Inflammatory macrophage treated with lipopolysaccharide for 4 hours (primary cell): ENCODE results near the gene ADO.

Source experiments
- DNase-seq: peaks from one replicate; pipeline ENCODE4 v3.0.0-alpha.2; 2020

Gene ADO

DNA sequence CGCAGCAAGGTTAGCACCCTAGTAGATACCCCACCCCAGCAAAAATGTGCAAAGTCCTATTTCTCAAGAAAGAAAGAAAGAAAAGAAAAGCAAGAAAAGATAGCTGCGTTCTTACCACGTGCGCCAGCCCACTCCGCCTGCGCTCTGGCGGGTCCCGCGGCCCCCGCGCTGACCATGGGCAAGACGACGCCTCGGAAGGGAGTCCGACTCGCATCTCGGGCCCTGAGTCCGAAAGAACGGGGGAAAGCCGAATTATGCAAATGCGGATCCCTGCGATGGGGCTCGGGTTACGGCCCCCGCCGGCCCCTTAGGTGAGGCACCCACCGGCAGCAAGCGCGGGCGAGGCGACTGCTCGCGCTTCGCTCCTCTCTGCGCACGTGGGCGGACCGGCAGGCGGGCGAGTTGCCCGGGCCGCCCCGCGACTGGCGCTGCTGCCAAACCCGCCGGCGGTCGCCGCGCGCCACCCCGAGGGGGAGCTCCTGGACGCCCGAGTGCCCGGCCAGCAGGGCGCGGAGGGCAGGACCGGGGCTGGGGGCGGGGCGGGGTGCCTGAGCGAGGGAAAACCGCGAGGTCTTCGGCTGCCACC lies 14.0 kb downstream of the ADO start:
- DNase-seq, result peak; percentile 65

DNA sequence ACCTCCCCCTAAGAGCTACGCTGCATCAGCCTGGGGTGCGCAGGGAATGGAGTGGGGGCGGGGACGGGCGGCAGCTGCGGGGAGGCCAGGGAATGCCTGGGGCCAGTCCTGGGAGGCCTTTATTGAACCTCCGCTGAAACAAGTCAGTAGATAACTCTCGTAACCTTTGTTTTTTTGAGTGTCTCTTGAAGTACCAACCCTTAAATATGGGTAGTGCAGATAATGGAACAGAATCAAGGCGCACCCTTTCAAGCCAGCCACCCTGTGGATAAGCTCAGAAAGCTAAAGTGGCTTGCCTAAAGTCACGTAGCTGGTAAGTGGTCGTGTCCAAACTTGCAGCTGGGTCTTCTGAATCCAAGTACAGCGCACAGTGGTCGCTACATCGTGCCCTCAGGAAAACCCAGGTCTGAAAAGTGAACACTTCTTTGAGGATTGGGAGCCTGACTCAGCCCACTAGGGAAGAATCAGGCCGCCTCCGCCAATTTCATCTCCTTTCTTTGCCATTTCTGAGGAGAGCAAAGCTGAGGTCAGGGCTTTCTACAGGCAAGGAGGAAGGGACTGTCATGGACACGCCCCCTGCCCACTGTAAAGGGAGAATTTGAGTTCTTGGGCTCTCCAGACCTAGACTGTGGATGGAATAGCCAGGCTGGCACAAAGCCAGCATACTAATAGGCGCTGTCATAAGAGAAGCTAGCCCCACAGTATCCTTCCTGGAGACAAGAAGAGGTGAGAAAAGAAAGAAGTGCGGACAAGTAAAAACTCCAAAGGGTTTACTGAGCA lies 14.8 kb downstream of the ADO start:
- DNase-seq, result no peak

DNA sequence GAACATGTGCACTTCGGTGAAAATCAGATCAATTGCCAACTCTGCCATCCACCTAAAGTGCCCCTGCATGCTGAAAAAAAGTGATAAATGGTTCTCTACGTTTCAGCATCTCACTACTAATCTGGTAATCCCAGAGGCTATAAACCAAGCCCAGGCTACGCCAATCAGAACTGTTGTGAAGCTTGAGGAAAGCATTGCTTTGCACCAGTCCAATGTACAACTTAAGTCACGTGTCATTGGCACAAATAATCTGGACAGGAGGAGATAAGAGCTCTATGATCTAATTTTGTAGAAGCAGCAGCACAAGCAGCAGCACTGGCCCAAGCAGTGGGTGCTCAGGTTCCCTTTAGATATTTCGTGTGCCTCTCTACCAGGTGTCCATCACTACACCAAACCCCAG lies 16.1 kb downstream of the ADO start:
- no peak for DNase-seq

DNA sequence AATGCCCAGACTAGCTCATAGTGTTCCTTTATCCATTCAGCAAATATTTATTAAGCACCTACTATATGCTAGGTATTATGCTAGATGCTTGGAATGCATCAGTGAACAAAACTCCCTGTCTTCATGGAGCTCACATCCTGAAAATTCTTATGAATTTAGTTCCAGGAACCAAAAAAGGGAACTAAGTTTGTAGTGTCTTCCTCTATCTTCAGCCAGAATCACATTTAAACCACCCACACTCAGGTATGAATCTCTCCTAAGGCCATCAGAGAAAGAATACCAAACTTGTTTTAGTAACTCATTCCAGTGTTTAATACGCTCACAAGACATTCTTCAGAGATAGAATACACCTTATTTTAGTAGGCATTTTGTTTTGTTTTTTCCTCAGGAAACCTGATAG lies 21.8 kb downstream of the ADO start:
- DNase-seq, result peak; percentile 44

DNA sequence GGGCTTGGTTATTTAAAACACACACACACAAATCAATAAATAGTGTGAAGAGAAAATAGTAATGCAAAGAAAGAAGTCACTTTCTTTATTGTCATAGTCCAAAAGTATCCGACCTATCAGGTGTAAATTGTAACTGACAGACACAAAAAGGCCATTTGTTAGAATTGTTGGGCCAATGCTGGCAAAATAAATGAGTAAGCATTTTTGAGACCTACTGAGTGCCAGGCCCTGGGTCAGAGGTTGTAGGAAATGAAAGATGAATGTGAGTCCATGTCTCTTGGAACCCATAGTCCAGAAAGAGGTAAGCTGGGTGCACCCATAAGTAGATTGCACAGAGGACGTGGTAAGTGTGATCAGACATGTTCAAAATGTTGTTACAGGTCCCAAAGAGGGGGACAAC lies 25.1 kb downstream of the ADO start:
- no peak for DNase-seq

DNA sequence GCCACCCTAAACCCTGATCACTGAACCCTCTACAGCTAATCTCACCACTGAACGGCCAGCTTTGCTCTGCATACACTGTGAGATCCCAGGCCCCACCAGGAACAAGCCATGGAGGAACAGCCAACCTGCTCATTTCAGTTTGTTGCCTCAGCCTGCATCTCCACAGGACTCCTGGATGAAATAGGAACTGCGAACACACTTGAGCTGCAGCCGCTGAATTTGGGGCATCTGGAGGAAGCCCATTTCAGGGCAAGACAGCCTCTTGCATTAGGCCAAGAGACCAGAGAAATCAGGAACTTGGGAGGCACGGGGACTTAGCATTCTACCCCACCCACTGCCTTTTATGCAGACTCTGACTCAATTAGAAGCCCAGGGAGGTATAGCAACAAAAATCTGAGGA lies 26.2 kb downstream of the ADO start:
- DNase-seq, result peak; percentile 74

DNA sequence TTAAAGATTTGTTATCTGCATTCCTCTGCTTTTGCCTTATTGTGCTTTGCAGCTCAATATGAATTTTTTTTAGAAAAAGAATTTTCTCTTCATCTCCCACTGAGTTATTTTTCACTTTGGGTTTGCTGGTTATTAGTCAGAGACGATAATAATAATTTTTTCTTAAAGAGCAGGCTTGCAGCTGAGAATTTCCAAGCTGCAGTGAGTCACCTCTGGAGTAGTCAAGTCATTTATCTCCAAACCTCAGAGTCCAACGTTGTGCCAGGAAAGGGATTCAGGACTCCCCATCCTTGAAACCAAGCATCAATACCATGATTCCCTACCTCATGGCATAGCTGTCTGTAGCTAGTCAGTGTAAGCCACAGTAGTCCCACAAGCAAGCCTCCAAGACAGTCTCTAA lies 26.8 kb downstream of the ADO start:
- no peak for DNase-seq

DNA sequence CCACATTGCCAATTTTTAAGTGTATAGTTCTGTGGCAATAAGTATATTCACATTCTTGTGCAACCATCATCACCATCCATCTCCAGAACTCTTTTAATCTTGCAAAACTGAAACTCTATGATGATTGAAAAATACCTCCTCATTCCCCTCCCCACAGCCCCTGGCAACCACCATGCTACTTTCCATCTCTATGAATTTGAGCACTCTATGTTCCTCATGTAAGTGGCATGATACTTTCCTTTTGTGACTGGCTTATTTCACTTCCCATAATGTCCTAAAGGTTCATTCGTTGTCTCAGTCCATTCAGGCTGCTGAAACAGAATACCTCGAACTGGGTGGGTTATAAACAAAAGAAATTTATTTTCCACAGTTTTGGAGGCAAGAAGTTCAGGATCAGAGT lies 35.1 kb downstream of the ADO start:
- peak; percentile 72 for DNase-seq

DNA sequence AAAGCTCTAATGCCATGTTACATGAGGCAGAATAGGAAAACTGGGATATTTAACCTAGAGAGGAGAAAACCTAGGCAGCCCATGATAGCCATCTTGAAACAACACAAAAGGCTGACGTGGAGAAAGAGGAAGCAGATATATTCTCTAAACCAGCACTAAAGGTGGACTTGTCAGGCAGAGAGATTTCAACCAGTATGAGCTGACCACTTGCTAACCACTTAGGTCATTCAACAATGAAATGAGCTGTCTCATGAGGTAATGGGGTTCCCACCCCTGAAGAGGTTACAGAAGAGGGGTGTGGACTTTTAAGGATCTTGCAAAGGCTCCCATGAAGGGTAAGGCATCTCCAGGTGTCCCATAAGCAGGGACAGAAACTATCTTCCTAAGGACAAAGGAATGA lies 38.5 kb downstream of the ADO start:
- peak; percentile 3 for DNase-seq

DNA sequence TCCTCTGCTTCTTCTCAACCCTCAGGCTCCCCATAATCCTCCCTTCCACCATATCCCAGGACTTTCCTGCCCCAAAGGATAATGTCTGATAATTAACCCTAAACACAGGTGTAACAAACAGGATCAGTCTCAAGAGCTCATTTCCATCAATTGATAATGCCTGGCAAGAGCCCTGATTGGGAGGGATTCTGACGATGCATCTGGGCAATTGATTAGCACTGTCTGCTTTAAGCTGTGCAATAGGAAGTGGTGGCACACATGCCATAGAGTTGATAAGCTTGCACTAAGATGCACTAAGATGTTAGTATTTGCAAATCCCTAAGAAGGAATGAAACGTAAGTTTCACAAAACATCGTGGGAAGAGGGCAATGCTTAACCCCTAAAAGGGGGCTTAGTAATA lies 39.1 kb downstream of the ADO start:
- no peak for DNase-seq

DNA sequence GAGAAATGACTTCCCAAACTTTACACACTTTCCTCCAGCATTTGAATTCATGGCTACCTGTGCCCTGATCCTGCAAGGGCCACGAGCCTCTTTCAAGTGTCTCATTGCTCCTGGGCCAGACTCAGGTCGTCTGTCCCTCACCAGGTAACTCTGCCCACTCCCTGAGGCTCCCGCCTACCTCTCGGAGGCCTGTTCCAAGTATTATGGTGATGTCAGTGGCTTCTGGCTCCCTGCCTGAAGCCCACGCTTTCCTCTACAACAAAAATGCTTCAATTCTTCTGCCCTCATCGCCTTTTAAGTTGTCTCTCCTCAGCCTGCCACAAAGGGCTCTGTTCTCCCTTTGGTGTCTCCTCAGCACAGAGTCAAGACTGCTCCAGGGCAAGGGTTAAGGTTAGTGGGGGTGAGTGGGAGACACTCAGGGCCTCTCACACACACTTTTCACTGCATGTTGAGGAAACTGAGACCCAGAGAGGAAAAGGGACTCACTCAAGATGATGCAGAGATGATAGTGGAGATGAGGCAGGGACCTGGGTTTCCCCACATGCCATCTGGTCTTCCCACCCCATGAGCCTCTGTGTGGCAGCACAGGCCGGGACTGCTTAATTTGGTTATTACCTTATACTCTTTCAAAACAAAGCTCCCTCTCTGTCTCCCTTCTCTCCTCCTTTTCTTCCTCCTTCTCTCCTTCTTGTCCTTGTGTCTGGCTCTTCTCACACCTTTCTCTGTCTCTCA lies 39.9 kb downstream of the ADO start:
- no peak for DNase-seq

DNA sequence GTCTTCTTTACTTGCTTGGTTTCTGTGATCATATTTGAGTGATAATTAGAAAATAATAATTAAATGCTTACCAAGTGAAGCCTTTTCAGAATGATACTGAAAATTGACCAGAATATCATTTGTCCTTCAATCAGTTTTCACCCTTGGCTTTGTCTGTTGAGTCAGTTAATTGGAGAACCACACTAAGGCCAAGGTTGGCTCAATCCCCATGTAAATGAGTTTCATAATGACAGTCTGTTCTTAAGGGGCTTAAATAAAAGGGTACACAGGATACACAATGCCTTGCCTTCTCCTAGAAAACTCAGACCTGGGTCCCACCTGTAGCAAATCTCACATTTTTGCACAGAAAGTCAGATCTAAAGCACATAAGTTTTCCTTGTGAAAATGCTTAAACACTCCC lies 42.9 kb downstream of the ADO start:
- DNase-seq, result no peak

DNA sequence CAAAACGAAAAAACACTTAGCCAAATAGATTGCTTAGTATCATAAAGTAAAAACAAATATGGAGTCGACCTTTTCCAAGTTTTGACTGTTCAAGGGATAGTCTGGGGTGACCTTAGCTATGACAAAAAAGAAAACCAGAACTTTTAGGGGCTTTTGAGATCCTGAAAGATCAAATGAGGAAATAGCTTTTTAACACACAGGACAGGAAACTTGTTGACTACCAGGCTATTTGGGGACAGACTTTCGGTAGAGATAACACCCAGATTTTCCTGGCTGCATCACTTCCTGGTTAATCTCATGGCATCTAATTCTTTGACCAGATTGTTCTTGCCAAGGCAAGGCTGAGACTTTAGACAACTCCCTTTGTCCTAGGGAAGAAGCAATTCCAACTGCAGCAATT lies 46.1 kb downstream of the ADO start:
- peak; percentile 42 for DNase-seq

DNA sequence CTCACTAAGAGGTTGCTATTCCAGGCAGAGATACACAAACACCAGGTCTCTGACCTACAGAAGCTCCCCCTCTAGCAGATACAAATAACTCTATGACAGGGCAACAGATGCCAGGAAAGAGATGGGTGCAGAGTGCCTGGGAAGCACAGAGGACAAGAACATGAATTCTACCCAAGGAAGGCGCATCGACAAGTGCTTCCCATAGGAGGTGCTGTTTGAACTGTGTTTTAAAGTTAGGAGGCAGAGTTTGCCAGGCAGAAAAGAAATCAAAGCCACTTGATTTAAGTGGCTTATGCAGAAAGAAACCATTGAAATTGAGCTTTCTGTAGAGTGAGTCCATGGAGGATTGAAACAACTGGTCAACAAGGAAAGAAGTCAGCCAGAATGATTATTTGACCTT lies 46.9 kb downstream of the ADO start:
- peak; percentile 41 for DNase-seq

DNA sequence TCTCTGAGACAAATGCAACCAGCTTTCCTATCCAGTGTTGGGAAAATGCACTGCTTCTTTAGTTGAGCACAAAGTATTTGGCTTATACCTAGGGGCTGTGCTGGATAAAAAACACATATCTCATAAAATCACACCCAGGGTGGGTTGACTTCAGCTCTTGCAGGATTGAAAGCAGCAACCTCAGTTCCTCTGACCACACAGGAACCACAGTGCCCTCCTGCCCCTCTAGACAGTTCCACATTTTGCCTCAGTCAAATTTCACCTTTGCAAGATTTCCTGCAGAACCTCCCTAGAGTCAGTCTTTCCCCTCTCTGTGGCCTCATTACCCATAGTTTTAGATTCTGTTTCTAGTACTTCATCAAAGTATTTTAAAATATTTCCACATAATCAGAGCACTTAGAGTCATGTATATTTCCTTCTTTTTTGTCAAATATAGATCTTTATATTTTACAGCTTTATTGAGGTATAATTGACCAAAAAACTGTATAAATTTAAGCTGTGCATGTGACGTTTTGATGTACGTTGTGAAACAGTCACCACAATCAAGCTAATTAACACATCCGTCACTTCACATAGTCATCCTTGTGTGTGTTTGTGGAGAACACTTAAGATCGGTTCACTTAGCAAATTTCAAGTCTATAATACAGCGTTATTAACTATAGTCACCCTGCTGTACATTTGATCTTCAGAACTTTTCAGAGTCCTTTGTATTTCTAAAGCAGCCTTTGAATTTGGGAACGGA lies 48.6 kb downstream of the ADO start:
- DNase-seq, result peak; percentile 39

DNA sequence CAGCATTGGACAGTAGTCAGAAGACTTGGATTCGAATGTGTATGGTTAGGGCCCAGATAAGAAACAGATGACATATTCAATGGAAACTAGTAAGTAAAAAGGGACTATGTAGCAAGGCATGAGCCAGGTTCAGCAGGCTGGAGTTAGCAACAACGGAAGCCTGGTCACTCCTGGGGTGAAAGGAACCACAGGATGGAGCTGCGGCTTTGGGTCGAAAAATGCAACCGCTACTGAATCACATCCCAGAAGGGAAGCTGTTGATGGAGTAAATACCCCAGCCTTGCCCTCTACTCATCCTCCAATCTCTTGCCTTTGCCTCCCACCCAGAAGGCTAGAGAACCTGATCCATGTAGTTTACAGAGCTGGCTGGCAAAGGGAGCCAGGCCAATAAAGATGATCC lies 49.2 kb downstream of the ADO start:
- DNase-seq, result peak; percentile 60

DNA sequence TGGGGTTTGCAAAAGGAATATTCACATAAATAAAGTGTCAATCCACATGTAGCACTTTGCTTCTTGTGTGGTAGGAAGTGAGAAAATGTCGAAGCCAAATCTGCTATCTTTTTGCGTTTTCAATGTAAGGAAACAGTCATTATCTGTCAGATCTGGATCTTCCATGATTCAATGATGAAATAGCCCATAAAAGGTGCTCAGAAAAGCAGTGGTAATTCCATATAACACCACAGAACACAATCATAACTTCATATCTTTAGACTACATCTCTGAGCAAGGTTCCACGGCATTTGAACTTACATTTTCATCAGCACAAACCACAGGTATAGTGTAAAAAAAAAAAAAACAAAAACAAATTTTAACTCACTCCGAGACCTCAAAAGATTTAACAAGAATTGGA lies 51.5 kb downstream of the ADO start:
- DNase-seq, result no peak
